ENCODE results near the gene KLF6.
A peak's percentile ranks its signal among the peaks of the same experiment; 100 is the strongest.

GRCh38 chr10:3776796-3777571, 8.0 kb downstream of the KLF6 start:
- no peak for TF ChIP-seq CTCF (IDR thresholded peaks at IDR 0.05)
- no peak for TF ChIP-seq POLR2A (IDR thresholded peaks at IDR 0.05)
- peak; percentile 53 to 88 for TF ChIP-seq EP300 (IDR thresholded peaks at IDR 0.05)

All from tibial nerve (tissue), 4 donors.